GM20000 (cell line): ENCODE data around the gene CCL20.

Experiments
- DNase-seq: peaks from one replicate; pipeline ENCODE4 v3.0.0; 2012; ENCODE audit warnings: low spot score
- CTCF ChIP-seq: IDR thresholded peaks from 2 replicates; pipeline ENCODE4 v1.5.1; 2012; ENCODE audit warnings: mild to moderate bottlenecking, control low read depth; ENCODE audit errors: extremely low read depth, missing control alignments

The CCL20 gene

GRCh38 chr2:227804975-227805374 is 8.7 kb upstream of the CCL20 start:
- DNase-seq: no peak
- TF ChIP-seq CTCF: no peak

DNA sequence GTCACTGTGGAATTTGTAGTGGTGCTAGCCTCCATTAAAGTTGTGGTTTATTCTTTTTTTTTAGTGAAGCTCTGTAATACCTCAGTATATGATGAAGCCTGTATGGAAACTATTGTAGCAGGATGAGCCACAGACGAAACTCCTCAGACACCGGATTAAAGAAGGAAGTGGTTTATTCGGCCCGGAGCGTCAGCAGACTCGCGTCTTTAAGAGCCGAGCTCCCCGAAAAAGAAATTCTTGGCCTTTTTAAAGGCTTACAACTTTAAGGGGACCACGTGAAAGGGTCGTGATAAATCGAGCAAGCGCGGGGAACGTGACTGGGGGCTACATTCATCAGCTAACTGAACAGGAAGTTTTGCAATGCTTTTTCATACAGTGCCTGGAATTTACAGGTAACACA is 8.1 kb upstream of the CCL20 start:
- TF ChIP-seq CTCF: no peak
- DNase-seq: no peak

DNA sequence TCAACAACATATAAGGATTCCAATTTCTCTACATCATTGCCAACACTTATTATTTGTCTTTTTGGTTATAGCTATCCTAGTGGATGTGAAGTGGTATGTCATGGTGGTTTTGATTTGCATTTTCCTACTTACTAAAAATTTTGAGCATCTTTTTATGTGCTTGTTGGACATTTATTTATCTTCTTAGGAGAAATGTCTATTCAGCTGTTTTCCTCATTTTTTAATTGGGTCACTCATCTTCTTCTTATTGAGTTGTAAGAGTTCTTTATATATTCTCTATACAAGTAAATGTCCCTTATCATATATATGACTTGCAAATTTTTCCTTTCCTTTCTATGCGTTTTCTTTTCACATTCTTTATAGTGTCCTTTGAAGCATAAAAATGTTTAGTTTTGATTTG is 4.7 kb upstream of the CCL20 start:
- no peak for TF ChIP-seq CTCF
- DNase-seq: no peak

DNA sequence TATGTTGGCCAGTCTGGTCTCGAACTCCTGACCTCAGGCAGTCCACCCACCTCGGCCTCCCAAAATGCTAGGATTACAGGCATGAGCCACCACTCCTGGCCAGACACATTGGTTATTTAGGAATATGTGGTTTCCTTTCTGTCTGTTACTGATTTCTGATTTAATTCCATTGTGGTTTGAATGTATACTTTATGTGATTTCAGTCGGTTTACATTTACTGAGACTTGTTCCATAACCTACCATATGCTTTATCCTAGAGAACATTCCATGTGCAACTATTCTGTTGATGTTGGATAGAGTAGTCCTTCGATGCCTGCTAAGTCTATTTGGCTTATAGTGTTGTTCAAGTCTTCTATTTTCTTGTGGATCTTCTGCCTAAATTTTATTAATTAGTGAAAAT is 1.6 kb upstream of the CCL20 start:
- no peak for DNase-seq
- TF ChIP-seq CTCF: no peak

DNA sequence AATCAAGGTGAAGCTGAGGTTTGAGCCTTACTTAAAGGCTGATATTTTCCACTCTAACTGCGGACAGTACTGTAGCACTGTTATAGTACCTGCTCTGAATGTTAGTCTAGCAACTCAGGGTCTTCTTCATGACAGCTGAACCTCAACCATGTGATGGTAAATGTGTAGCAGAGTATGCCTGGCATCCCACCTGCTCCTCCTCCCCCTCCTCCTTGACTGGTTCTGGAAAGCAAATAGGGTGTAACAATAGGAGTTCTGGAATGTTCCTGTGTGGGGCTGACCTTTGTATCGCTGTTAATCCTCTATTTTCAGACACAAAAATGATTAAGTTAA is 447 bp upstream of the CCL20 start:
- no peak for DNase-seq
- no peak for TF ChIP-seq CTCF

GRCh38 chr2:227815066-227815465 is 1.4 kb downstream of the CCL20 start:
- no peak for TF ChIP-seq CTCF
- DNase-seq: no peak

DNA sequence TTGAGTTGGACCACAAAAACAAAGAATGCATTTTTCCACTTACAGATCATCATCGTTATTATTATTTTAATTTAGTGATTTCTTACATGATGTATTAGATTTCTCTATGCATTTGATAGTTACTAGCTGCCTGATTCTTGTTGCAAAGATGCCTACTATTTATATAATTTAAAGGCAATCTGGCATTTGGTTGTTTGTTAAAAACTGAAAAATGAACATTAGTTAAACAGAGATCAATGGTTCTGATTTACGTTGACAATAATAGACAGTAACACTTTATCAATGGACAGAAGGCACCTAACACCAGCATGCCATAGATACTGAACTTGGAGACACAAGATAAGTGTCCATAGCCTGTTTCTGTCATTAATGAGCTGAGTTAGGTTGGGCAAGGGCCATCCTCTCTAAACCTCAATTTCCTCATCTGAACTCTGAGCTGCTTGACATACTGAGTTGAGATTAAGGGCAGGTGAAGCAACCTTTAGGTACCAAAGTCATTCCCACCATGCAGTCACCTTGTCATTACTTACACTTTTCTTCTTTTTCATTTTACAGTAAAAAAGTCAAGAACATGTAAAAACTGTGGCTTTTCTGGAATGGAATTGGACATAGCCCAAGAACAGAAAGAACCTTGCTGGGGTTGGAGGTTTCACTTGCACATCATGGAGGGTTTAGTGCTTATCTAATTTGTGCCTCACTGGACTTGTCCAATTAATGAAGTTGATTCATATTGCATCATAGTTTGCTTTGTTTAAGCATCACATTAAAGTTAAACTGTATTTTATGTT is 3.1 kb downstream of the CCL20 start:
- TF ChIP-seq CTCF: no peak
- no peak for DNase-seq
